GM12891 (cell line): ENCODE measurements around the gene RIMBP3B.
"Not testable (repeated sequence)": the region's sequence is repeated elsewhere in the genome, so short reads cannot be mapped to it uniquely, and the experiment has no call there.

Source experiments
- POLR2A ChIP-seq: IDR thresholded peaks from 2 replicates; pipeline ENCODE4 v1.6.1; 2011; ENCODE audit warnings: low read depth, low read length, control low read depth
- TAF1 ChIP-seq: IDR thresholded peaks from 2 replicates; pipeline ENCODE4 v1.6.1; 2011; ENCODE audit warnings: low read depth, low read length, control low read depth

GRCh38 chr22:21417227-21417746, 33.7 kb downstream of the RIMBP3B start, which contains the start of gene HIC2:
- TF ChIP-seq POLR2A, TAF1: not testable (repeated sequence)
